Measurements from ENCODE around the gene TMEM175.

DNA sequence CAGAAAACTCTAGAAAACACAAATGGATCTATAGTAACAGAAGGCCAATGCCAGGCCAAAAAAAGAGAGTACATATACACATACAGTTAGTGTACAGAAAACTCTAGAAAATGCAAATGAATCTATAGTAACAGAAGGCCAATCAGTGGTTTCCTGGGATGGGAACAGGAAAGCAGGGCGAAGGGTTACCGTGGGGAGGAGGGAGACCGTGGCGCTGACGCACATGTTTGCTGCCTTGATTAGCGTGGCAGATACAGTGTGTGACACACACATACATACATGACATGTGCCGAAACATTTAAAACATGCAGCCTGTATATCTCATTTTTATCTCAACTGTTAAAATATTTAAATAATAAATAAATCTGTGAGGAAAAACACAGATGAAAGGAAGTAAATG is 14.8 kb upstream of the TMEM175 start:
- TF ChIP-seq GATA2 (IDR thresholded peaks at IDR 0.05; ENCODE audit: low read depth, low read length) (no peak), GATA3 (IDR thresholded peaks at IDR 0.05; ENCODE audit: low read depth, low read length) (no peak)

All from SH-SY5Y (cell line).